HG02970 (cell line): ENCODE data around the gene FGR.

Experiments
- ATAC-seq: cut with Tn5 transposase; IDR thresholded peaks from one replicate; pipeline ENCODE4 v1.9.1; 2021; ENCODE audit warnings: mild to moderate bottlenecking, moderate library complexity, moderate number of reproducible peaks; ENCODE audit not compliant: unreplicated experiment, low FRiP score

Gene FGR

DNA sequence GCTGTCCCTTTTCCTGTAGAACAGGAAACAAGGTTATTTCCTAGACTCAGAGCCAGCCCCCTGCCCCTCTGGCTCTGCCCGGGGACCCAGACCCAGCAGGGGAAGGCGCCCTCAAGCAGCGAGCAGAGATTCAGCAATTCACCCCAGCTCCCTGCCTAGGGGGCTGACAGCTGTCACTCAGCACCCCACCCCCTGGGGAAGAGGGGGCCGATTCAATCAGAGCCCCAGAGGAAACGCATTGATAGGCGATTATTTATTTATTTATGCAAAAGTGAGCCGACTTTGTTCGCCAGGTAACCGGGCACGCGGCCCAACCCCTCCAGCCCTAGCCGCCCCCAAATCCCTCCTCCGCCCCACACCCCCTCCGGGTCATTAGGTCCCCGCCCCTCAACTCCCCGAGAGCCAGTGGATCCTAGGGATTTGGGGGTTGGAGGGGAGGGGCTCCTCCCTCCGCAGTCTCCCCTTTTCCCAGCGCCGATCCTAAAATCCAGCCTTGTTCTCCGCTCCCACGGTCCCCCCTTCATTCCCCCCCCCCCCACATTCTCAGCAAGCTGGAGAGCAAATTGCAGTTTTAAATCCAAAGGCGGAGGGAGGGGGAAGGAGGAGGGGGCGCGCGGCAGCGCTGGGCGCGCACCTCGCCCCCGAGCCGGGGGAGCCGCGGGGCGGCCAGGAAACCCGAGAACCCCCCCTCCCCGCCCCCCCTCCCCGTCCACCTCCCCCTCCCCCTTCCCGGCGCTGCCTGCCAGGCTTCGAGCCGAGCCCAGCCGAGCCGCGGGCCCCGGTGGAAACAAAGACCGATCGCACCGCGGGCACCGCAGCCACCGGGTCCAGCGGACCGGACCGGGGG lies 32.3 kb downstream of the FGR start:
- ATAC-seq = no peak

DNA sequence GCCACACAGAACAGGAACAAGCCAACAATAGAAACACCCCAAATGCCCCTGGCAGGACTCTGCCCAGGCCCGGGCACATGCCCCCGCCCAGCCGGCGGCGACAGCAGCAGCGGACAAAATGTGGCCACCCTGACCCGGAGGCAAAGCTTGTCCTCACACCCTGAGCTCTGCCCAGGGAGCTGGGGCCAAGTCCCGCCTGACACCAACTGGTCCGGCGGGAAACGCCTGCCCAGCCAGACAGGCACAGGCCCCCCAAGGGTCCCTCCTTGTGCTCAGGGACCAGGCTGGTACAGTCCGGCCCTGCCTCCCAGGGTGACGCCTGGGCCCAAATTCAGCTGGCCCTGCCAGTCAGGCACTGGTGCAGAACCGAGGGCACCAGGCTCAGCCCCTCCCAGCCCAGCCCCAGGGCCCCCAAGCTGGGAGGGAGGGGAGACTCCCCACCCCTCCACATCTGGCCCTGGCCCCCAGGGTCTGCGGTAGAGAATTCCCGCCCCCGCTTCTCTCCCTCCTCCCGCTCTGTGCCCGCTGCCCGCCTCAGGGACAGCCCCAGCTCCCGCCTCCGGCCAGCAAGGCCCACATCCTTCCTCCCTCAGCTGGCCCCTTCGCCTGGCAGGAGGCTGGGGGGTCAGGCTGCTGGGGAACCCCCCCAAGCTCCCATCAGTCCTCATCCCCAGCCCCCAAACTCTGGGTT lies 33.1 kb downstream of the FGR start:
- ATAC-seq = no peak

DNA sequence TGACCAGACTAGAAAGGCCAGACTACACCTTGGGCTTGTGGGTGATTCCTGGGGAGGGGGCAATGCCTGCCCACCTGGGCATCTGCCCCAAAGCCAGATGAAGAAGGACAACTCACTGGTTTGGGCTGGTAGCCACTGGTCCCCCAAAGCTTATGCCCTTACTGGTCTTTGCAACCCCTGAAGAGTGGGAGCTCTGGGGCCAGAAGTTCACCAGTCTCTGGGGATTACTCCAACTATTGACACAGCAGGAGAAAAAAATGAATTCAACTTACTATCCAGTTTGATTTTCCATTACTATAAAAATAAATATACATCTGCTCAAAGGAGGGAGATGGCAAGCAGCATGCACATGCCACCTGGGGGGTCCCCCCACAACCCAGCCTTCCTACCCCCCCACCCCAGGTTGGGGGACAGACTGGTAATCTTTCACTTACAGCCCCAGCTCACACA lies 33.6 kb downstream of the FGR start:
- no peak for ATAC-seq

DNA sequence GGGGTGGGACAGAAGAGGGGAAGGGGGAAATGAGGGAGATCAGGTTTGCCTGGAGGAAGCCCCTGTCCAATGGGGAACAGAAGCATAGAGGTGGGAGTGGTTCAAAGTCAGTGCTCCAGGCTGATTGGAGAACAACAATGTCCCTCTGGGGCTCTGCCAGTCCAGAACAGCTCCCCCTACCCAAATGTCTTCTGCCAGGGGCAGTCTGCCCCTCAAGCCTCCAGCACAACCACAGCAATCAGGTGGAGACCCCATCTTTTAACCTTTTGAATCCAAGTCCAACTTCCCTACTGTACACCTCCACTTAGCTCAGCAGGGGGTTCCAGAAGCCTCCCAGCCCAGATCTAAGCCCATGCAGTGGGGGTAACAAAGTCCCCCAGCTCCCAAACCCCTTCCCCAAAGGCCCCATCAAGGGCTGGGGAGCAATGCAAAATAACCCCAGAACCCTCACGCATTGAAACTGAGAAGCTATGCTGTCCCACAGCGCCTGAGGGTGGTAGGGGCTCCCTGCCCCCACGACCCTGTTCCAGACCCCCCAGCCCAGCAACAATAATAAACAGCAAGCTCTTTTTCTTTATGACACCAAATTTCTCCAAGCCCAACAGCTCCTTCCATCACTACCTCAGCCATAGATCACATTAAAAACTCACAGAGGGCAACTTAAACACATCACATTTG lies 34.3 kb downstream of the FGR start:
- no peak for ATAC-seq

DNA sequence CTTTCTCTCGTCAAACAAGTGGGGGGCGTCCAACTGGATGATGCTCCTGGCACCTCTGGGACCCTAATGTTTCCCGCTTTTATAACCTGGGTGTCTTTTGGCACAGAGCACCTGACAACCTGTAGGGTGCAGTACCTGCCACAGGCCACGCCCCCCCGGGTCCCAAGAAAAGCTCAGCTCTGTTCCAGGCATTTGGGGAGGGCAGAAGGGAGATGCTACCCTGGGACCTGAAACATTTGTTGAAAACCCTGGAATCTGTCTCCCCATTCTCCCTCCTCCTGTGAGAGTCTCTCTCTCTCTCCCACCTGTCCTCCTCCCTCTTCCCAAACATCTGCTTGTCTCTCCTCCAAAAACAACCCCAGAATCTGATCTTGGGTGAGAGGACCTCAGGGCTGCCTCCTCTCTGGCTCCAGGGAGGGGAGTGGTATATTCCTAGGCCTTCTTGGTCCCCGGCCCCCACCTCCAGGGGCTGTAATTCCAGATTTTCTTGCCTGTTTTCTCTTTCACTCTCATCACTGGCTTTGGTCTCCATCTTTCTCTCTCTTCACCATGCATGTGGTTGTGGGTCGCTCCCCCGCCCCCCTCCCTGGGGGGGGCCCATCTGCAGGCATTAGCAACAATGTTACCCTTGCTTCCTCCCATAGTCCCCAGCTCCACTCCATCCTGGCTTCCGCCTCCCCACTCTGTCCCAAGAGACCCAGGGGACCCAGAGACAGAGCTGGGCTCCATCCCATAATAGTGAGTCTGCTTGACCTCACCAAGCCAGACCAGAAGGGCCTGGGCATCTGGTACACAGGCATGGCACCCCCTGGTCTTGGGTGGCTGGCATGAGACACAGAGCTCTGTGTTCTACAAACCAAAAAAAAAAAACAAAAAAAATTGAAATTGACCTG lies 35.1 kb downstream of the FGR start:
- no peak for ATAC-seq

DNA sequence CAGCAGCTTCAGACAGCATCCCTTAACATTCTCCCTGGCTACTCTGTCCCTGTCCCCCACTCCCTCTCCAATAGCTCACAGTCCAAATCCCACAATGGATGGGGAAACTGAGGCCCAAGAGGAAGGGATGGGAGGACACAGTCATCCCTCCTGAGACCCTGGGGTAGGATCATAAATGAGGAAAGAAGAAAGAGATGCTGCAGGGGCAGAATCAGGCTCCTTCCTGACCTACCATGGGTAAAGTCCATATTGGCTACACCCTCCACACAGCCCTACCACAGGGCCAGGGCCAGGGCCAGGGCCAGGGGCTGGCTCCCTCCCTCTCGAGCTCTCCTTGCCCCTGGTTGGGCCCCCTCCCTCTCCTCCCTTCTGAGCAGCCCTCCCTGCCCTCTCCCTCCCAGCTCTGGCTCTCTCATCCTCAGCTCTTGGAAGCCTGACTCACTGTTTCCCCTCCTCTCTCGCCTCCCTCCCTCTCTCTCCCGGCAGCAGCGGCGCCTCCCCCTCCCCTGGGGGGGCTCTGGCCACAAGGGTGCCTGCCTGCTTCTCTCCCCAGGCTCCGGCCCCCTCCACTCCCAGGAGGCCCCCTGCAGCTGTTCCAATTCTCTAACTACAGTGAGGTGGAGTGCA lies 36.0 kb downstream of the FGR start:
- no peak for ATAC-seq

DNA sequence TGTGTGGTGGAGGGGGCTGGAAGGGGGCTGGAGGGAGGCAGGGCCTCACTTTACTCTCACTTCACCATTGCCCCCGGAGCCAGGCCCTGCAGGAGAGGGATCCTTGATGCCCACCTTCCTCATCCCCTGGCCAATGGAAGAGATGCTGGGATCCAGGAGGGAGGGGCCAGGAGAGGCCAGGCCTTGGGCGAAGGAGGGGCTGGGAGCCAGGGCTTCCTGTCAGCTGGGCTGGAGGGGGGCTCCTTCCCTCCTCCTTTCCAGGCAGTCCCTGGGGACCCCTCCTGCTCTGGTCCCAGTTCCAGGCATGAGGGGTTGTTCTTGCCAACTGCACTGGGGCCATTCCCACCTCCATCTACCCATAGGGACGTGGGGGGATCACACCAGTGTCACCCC lies 36.7 kb downstream of the FGR start:
- no peak for ATAC-seq

DNA sequence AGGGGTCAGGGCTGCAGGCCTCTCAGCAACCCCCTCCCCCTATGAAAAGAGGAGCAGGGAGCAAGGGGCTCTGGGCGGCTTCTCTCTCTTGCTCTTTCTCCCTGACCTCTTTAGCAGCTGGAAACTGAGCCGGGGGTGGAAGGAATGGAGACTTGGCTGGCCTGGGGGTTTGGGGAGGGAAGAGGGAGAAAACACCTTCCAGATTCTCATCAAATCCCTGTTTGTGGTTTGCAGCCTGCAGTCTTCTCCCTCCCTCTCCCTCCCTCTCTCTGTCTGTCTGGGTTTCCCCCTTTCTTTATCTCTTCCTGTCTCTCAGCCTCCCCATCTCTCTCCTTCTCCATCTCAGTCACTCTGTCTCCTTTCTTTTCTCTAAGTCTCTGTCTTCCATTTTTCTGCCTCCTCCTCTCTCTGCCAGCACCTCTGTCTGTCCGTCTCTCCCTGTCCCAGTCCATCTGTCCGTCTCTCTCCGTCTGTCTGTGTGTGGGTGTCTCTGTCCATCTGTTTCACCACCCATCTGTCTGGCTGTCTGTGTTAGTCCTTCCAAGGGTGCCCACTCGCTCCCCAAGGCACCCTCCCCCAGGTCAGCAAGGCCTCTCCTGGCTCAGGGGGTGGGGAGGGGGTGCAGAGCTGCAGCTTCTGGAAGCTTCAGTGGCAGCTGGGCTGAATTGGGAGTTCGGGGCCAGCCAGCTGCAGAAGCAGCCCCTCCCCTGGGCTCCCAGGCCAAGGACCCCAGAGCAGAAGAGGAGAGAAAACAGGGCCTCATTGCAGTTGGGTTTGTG lies 37.3 kb downstream of the FGR start:
- no peak for ATAC-seq

DNA sequence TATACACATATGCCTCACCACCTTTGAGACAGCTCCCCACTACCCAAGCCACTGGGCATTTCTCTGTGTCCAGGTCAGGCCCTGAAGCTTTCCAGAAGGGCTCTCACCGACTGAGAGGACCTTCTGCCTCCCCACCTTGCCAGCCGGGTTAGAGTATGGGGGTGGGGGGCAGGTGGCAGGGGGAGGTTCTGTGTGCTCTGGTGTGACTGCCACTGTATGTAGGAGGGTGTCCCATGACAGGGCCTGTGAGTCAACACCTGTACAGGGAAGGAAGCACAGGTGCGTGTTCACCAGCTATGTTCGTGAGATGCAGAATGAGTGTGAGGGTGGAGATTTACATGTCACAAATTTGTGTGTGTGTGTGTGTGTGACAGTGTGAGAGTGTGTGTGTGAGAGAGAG lies 38.0 kb downstream of the FGR start:
- no peak for ATAC-seq

DNA sequence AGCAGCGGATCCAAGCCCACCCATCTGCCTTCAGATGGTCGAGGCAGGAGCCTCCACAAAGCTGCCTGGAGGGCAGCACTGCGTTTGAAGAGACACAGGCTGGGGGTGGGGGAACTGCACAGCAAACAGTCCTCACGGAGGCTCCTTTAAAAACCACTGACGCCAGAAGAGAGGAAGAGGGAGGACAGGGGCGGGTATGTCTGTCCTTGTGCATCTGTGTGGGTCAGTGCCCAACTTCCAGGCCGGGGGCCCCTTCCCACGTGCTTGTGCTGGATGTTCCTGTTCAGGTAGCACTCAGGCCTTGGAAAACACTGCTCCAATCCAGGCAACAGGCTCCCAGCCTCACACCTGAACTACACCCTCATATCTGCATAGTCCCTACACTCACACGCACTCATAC lies 38.7 kb downstream of the FGR start:
- ATAC-seq = no peak

DNA sequence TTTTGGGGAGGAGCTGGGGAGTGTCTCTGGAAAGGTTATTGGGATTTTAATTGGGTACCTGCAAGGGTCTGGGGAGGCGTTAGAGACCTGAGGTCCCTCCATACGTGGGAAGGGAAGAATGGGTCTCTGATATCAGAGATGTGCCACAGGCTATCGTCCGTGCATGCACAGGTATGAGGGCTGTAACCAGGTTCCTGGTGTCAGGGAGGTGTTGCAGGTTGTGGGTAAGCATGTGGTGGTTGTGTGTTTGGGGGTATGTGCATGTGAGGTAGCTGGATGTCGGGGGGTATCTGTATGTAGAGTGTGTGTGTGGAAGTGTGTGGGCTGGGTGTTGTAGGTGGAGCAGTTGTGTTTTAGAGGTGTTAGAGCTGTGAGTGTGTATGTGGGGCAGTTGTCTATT lies 39.4 kb downstream of the FGR start:
- ATAC-seq = no peak

DNA sequence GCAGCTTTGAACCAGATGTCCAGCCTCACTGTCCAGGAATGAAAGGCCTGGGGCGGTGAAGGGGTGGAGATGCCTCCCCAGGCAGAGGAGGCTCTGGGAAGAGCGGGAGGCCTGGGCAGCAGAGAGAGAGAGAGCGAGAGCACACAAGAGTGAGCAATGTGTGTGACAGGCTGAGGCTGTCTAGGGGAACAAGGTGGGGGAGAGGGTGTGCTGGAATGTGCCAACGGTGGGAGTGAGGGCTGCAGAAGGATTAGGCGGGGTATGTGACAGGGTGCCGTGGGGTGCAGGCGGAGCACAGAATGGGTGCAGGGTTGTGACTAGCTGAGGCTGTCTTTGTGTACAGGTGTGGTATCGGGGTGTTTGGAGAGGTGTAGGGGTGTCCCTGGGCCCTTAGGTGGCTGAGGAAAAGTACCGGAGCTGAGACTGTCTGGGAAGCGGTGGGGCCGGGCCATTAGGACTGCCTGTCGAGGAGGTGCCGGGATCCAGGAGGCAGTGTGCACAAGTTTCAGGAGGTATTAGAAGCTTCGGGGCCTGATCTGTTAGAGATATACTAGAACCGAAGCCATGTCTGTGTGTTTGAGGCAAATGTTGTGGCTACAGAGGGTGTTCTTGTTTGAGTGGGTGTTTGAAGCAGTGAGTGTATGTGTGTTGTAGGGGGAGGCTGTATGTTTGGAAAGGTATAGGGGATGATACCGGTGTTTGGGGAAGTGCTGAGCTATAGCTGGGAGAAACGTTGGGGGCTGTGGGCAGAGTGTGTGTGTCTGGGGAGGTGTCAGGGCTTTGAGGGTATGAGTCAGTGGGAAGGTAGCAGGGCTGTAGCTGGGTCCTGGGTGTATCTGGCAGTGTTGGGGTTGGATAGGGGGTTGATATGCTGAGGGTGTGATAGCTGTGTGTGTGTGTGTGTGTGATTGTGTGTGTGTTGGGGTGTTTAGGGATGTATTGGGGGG lies 40.1 kb downstream of the FGR start:
- ATAC-seq = no peak

DNA sequence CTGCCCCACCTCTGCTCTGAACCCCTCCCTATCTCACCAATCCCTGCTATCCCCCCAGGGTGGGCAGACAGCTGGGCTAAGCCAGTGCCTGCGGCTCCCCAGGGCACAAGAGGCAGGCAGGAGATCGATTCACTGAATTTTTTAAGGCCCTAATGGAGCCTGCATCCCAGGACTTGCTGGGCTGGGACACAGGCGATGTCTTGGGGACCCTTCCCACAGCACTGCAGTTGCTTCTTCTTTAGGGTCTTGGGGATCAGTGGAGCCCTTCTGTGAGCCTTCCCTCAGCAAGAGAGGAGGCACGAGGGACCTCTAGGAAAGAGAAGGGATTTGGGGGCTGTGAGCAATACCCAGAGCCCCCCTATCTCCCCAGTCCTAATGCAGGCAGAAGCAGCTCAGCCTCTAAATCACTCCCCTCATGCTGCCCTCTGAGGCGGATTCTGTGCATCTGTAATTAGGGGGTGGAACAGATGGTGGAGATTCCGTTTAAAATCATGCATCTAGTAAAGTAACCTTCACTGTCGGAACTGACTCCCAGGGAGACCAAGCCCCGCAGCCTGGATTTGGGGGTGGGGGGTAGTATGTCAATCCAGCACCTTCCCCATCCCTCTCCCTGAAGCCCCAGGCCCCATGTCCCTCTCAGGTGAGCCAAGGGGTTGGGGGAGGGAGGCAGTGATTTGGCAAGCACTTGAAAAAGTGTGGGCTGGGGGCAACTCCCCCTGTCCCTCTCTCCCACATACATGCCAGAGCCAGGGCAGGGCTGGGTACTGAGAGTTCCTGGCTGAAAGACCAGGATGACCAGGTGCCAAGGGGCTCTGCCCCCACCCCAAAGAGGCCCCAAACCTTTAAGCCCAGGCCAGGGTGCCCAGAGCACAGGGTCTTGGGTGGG lies 41.1 kb downstream of the FGR start:
- ATAC-seq = no peak

DNA sequence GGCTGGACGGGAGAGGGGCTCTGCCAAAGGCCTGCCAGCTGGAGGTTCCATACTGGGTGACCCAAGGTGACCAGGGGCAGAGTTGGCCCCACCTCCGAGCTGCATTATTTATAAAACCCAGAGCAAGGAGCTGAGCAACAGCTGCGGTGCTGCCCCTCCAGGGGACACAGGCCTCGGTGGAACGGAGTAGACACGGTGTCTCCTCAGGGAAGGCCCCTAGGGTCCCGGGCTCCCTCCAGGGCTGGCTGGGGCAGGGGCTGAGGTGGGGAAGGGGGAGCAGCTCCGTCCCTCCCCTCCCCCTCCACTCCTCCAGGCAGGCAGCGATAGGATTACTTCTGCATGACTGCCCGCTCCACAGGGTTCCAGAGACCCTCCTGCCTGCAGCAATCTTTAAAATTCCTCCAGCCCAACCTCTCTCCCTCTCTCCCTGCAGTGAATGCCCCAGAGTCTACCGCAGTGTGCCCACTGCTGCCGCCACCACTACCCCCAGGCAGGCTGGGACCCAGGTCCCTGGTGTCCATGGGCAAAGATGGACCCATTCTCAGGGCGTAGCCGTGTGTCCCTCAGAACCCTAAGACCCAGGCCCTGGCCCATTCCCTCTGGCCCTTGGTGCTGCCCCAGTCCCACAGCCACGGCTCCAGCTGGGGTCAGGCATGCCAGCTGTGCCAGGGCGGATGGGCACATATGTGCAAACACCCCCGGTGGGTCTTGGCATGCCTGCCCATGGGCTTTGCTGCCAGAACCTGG lies 41.9 kb downstream of the FGR start:
- no peak for ATAC-seq

DNA sequence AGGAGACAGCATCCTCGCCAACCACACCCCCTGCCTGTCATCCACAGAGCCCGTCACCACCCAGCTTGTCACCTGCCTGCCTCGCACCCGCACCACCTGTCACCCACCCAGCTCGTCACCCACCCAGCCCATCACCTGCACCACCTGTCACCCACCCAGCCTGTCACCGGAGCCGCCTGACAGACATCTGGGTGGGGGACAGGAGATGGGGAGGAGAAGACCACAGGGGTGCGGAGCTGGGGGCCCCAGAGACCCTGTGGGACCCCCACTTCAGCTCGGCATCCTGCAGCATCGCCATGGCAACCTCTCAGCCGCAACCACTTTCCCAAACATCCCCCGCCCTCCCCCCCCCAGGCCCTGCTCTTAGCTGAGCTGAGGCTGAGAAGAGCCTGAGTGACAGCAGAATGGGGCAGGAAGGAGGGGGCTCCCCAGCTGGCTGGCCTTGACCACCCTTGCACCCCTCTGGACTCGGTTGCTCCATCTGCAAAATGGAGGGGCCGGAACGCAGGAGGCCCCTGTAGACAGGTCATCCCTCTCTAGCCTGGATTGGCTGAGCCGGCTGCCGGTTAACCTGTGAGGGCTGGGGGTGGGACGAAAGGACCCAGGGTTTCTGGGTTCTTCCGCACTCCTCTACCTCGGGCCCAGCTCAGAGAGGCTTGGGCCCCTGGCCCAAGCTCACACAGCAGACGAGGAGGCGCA lies 42.6 kb downstream of the FGR start:
- ATAC-seq = no peak

DNA sequence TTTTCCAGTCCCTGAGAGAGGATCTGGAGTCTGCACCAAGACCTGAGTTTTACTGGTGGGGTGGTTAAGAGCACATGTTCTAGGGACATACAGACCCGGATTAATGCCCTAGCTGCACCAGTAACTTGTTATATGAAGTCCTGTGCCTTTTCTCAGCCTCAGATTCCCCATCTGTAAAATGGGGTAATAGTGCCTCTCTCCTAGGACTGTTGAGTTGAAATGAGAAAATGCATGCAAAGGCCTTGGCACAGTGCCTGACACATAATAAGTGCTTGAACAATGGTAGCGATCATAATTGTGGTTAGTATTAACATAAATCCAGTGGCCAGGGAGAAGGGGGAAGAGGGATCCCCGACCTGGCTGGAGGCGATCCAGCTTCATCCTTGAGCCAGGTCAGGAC lies 43.4 kb downstream of the FGR start:
- no peak for ATAC-seq
